GM12892 (cell line): ENCODE measurements around the gene DCC.

Source experiments
- DNase-seq: peaks from one replicate; pipeline ENCODE4 v3.0.0; 2011; ENCODE audit not compliant: insufficient read length
- FAIRE-seq: peaks from 2 replicates; lab custom pipeline; 2011; peaks lifted over from hg19 to GRCh38; lab: Jason Lieb, UNC
- POLR2A ChIP-seq: IDR thresholded peaks from 2 replicates; pipeline ENCODE4 v1.6.1; 2011; ENCODE audit warnings: low read depth, low read length, control low read depth
- POLR2AphosphoS5 ChIP-seq: IDR thresholded peaks from 2 replicates; pipeline ENCODE4 v1.6.1; 2011; ENCODE audit warnings: low read depth, low read length, control low read depth
- TAF1 ChIP-seq: IDR thresholded peaks from 2 replicates; pipeline ENCODE4 v1.6.1; 2011; ENCODE audit warnings: low read depth, mild to moderate bottlenecking, control low read depth, low read length, borderline replicate concordance

DCC gene

GRCh38 chr18:52747869-52748268, 407.9 kb downstream of the DCC start:
- DNase-seq = no peak
- no peak for FAIRE-seq
- no peak for TF ChIP-seq POLR2A
- no peak for TF ChIP-seq POLR2AphosphoS5
- TF ChIP-seq TAF1 = no peak

DNA sequence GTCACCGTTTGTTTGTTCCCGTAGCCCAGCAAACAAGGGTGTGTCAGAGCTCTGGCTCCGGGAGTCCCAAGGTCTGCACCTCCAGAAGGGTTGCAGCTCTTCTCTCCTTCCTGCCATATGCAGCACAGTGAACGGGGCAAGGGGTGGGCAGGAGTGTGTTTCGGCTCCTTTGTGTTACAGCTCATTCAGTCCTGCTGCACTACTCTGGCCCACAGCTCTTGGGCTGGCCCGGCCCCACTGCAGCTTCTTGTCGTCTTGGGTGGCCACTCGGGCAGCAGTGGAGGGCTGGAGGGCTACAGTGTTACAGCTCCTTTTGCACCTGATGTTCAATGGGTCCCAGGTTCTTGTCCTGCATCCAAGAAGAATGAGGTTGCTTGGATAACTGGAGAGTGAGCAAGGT, 408.3 kb downstream of the DCC start:
- FAIRE-seq (no peak), DNase-seq (no peak)
- no peak for TF ChIP-seq POLR2A
- no peak for TF ChIP-seq POLR2AphosphoS5

- FAIRE-seq (no peak), DNase-seq (no peak)
- TF ChIP-seq POLR2A = no peak
- TF ChIP-seq POLR2AphosphoS5 = no peak
- TF ChIP-seq TAF1 = no peak
Measured at GRCh38 chr18:52749542-52749941, 409.5 kb downstream of the DCC start.

DNA sequence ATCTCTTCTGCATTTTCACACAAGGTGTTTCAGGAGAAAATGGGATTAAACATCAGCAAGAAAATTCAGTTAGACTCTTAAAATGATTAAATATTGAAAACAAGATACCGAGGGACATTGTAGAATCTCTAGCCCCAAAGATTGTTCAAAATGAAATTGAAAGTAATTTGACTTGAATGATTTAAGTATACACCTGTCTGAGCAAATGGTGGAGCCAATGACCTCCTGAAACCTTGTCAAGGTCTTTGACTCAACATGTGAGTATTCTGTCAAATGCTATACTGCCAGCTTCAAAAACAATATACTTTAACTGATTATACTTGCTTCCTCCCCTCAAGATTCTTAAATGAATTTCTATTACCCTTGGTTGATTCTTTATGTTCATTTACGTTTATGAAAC, 411.0 kb downstream of the DCC start:
- TF ChIP-seq POLR2AphosphoS5 (no peak), POLR2A (no peak), TAF1 (no peak)
- no peak for FAIRE-seq
- DNase-seq = no peak

DNA sequence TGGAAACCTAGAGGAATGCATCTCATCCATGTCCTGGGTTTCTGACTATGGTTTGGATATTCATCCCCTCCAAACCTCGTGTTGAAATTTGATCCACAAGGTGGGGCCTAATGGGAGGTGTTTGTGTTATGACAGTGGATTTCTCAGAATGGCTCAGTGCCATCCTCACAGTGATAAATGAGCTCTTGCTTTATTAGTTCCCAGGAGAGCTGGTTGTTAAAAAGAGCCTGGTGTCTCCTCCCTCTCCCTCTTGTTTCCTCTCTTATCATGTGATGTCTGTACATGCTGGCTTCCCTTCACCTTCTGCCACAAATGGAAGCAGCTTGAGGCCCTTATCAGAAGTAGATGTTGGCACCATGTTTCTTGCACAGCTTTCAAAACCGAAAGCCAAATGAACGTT, 424.3 kb downstream of the DCC start:
- DNase-seq (no peak), FAIRE-seq (no peak)
- TF ChIP-seq POLR2A (no peak), POLR2AphosphoS5 (no peak), TAF1 (no peak)

DNA sequence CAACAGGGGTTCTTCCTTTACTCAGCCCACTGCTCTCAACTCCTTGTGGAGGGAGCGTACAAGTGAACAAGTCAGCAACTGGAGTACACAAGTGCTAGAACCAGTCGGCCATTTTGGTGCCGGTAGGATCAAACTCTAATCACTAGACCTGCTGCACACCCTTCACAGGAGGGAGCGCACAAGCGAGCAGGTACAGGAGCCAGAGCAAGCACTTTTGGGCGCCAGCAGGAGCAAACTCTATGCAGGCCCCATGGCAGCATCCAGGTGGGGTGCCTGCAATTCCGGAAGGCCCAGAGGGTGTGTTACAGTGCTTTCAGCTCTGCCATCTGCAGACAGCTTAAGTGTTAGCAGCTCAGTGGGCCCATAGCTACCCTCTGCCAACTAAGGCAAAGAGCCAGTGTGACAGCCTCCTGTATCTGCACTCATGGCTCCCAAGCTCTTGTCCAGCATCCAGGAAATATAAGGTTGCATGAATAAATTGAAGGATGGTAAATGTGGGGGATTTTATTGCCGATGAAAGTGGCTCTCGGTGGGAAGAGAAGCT, 426.1 kb downstream of the DCC start:
- no peak for FAIRE-seq

GRCh38 chr18:52781113-52781512, 441.1 kb downstream of the DCC start:
- no peak for FAIRE-seq
- DNase-seq = no peak
- TF ChIP-seq TAF1 = no peak
- TF ChIP-seq POLR2A = no peak
- no peak for TF ChIP-seq POLR2AphosphoS5

More for the DNA sequence above, 426.1 kb downstream of the DCC start:
- TF ChIP-seq POLR2A (no peak), POLR2AphosphoS5 (no peak), TAF1 (no peak)
- DNase-seq = no peak

DNA sequence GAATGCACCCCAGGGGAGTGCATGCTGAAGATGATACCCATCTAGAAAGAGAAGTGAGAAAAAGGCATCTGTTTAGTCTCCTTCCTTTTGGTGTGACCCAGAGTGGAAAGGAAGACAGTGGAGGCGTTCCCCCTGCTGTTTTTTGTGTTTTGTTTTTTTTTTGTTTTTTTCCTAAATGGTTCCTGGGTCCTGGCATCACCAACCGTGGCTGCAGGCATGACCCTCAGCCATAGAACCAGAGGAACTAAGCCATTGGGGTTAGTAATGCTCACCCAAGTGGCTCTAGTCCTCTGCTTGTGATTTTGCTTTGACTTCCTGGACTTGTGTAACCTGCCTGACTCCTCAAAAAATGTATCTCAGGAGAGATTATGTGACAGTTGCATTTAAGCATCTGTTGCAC, 451.3 kb downstream of the DCC start:
- TF ChIP-seq TAF1 = no peak
- FAIRE-seq (no peak), DNase-seq (no peak)

DNA sequence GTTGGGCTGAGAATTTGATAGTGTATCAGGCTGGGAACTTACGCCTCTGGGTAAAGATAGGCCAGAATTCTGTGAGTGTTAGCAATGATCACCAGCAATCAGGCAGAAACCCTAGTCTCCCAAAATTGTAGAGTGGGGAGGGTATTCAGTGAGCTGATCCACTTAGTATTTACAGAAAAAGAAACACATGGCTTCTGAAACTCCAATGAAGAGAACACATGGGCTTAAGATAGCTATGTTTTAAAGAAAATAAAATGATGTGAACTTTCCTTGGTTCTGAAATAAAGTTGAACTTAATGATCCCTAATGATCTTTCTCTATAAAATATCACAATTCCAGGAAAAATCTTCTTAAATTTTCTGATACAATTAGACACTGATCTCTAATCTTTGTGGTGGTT, 472.8 kb downstream of the DCC start:
- TF ChIP-seq TAF1 = no peak
- FAIRE-seq (no peak), DNase-seq (no peak)

GRCh38 chr18:52813635-52814416, 473.8 kb downstream of the DCC start:
- FAIRE-seq (no peak), DNase-seq (no peak)
- no peak for TF ChIP-seq POLR2A

DNA sequence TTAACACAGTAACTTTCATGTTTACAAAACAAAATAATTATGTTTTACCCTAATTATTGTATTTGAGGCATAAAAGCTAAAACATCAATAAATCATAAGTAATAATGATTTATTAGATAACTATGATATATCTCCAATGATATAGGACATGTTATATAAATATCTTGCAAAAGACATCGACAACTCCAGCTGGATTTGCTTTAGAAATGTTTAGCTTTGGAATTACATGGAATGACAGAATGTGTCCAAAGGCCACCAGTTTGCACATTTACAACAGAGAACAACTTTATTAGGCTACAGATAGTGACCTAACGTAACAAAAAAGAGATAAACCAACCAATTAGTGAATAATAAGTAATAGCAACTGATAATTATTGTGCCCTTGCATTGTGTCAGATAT, 475.7 kb downstream of the DCC start:
- TF ChIP-seq TAF1 (no peak), POLR2A (no peak), POLR2AphosphoS5 (no peak)
- DNase-seq (no peak), FAIRE-seq (no peak)

DNA sequence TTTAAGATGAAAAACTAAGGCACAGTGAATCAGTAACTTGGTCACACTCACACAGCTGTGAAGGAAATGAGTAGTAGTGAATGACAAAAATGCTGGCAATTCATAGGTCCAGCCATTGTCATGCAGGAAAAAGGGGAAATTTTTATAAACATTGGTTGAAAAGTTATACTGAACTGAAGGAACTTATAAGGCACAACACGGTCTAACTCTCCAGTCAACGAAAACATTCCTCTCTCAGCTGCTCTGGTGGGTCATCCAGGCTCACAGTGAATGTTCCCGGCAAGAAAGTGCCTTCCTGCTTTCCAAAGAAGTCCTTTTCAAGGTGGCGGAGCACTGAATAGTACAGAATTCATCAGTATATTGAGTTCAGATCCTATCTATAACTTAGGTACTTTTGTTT, 476.1 kb downstream of the DCC start:
- no peak for FAIRE-seq
- no peak for DNase-seq
- TF ChIP-seq POLR2A = no peak
- no peak for TF ChIP-seq TAF1
- TF ChIP-seq POLR2AphosphoS5 = no peak
